ENCODE measurements around the gene SELENOM. TPM values are rescaled to one million over a fixed set of nuclear protein-coding genes. Genes with fewer than 3 reads are reported as not detected.
"Not testable (repeated sequence)": the region's sequence is repeated elsewhere in the genome, so short reads cannot be mapped to it uniquely, and the experiment has no call there.

SELENOM gene
- total and polyA plus RNA-seq, 7 experiments from 2014 or later = 9.1 to 175 (median 69.9) TPM

GRCh38 chr22:31064369-31064768 lies 43.0 kb downstream of the SELENOM start:
- no peak overlapping the region for H3K27ac ChIP-seq (ENCODE audit: low read depth, low read length)
- no peaks in the 10 kb centered on the region for H3K4me1 ChIP-seq (ENCODE audit: control insufficient read depth in 2 of 2, insufficient read depth in 2 of 2, low read length in 2 of 2)
- H3K36me3 Mint-ChIP-seq = no peaks in the 10 kb centered on the region
- H3K27me3 ChIP-seq (ENCODE audit: control insufficient read depth in 2 of 2, insufficient read depth in 2 of 2, low read length in 2 of 2) = no peaks in the 10 kb centered on the region
- no peaks in the 10 kb centered on the region for H3K4me1 Mint-ChIP-seq
- no peaks in the 10 kb centered on the region for H3K27me3 Mint-ChIP-seq
- no peak overlapping the region for H3K27ac Mint-ChIP-seq
- POLR2A ChIA-PET = interaction anchor here (0.6 kb wide), 1 partner anchor 147 kb away, joined by 4 read pairs; no protein-coding TSS in a partner anchor
- CTCF ChIA-PET = interaction anchor here (0.6 kb wide), 3 partner anchors 98 to 720 kb away, joined by 3 read pairs; no protein-coding TSS in a partner anchor
- H3K9me3 Mint-ChIP-seq = peaks cover 0 to 5% (median 0%) of the 10 kb centered on the region in 11 donors
- H3K9me3 ChIP-seq (ENCODE audit: control insufficient read depth in 2 of 3, low read length in 3 of 3) = no peaks in the 10 kb centered on the region
- DNase-seq (no peak), ATAC-seq (no peak)
- H3K4me3 Mint-ChIP-seq = no peak overlapping the region
- no peak overlapping the region for H3K4me3 ChIP-seq (ENCODE audit: low read length)
- no peaks in the 10 kb centered on the region for H3K36me3 ChIP-seq (ENCODE audit: control insufficient read depth in 2 of 3, insufficient read depth in 3 of 3, low read length in 3 of 3)
- intact Hi-C loops (cut with micrococcal nuclease) = no loop called here

- H3K27ac Mint-ChIP-seq = no peak overlapping the region
- H3K27me3 ChIP-seq (ENCODE audit: control insufficient read depth in 2 of 2, insufficient read depth in 2 of 2, low read length in 2 of 2) = no peaks in the 10 kb centered on the region
- no peaks in the 10 kb centered on the region for H3K36me3 ChIP-seq (ENCODE audit: control insufficient read depth in 2 of 3, insufficient read depth in 3 of 3, low read length in 3 of 3)
- no peak overlapping the region for H3K27ac ChIP-seq (ENCODE audit: low read depth, low read length)
- no peaks in the 10 kb centered on the region for H3K4me1 Mint-ChIP-seq
- DNase-seq (no peak), ATAC-seq (no peak)
- no peak overlapping the region for H3K4me3 ChIP-seq (ENCODE audit: low read length)
- POLR2A ChIA-PET = no interaction called here
- no peak overlapping the region for H3K4me3 Mint-ChIP-seq
- no peaks in the 10 kb centered on the region for H3K4me1 ChIP-seq (ENCODE audit: control insufficient read depth in 2 of 2, insufficient read depth in 2 of 2, low read length in 2 of 2)
- intact Hi-C loops (cut with micrococcal nuclease) = no loop called here
- H3K36me3 Mint-ChIP-seq = no peaks in the 10 kb centered on the region
- CTCF ChIA-PET = no interaction called here
- H3K9me3 Mint-ChIP-seq = peaks cover 0 to 5% (median 0%) of the 10 kb centered on the region in 11 donors
- H3K27me3 Mint-ChIP-seq = no peaks in the 10 kb centered on the region
- H3K9me3 ChIP-seq (ENCODE audit: control insufficient read depth in 2 of 3, low read length in 3 of 3) = no peaks in the 10 kb centered on the region
Measured at GRCh38 chr22:31062566-31063230, 44.7 kb downstream of the SELENOM start.

DNA sequence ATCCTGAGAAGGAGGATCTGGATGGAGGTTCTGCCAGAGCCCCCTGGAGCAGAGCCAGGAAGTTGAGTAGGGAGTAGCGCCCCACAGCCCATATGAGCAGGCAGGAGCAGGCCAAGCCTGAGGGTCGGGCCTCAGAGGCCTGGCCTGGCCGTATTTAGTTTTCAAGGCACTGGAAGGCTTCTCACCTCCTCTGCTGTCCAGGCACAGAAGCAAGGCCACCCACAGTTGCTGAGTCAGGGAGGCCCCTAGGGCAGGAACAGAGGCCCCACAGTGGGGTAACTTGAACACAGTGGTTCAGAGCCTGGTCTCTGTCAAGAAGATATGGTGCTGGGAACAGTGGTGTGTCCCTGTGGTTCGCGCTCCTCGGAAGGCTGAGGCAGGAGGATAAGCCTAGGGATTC lies 47.7 kb downstream of the SELENOM start:
- intact Hi-C loops (cut with micrococcal nuclease); CTCF ChIA-PET; ATAC-seq: not testable (repeated sequence)

GRCh38 chr22:31056986-31057599 lies 50.3 kb downstream of the SELENOM start:
- H3K4me1 Mint-ChIP-seq = no peaks in the 10 kb centered on the region
- CTCF ChIA-PET = interaction anchor here (0.6 kb wide), 1 partner anchor 1372 kb away, joined by 3 read pairs; no protein-coding TSS in a partner anchor
- no peaks in the 10 kb centered on the region for H3K27me3 Mint-ChIP-seq
- H3K27me3 ChIP-seq (ENCODE audit: control insufficient read depth in 2 of 2, insufficient read depth in 2 of 2, low read length in 2 of 2) = no peaks in the 10 kb centered on the region
- POLR2A ChIA-PET = no interaction called here
- H3K27ac Mint-ChIP-seq = no peak overlapping the region
- no peak overlapping the region for H3K4me3 Mint-ChIP-seq
- no peaks in the 10 kb centered on the region for H3K9me3 ChIP-seq (ENCODE audit: control insufficient read depth in 2 of 3, low read length in 3 of 3)
- DNase-seq (no peak), ATAC-seq (no peak)
- no peaks in the 10 kb centered on the region for H3K36me3 Mint-ChIP-seq
- H3K27ac ChIP-seq (ENCODE audit: low read depth, low read length) = no peak overlapping the region
- H3K4me3 ChIP-seq (ENCODE audit: low read length) = no peak overlapping the region
- intact Hi-C loops (cut with micrococcal nuclease) = no loop called here
- H3K4me1 ChIP-seq (ENCODE audit: control insufficient read depth in 2 of 2, insufficient read depth in 2 of 2, low read length in 2 of 2) = no peaks in the 10 kb centered on the region
- no peaks in the 10 kb centered on the region for H3K36me3 ChIP-seq (ENCODE audit: control insufficient read depth in 2 of 3, insufficient read depth in 3 of 3, low read length in 3 of 3)
- H3K9me3 Mint-ChIP-seq = peaks cover 0 to 2% (median 0%) of the 10 kb centered on the region in 11 donors

More for the DNA sequence above, 47.7 kb downstream of the SELENOM start:
- H3K4me3 Mint-ChIP-seq; DNase-seq; H3K4me3 ChIP-seq (ENCODE audit: low read length); H3K27me3 ChIP-seq (ENCODE audit: control insufficient read depth in 2 of 2, insufficient read depth in 2 of 2, low read length in 2 of 2); H3K27ac Mint-ChIP-seq; H3K27ac ChIP-seq (ENCODE audit: low read depth, low read length); H3K4me1 Mint-ChIP-seq; H3K4me1 ChIP-seq (ENCODE audit: control insufficient read depth in 2 of 2, insufficient read depth in 2 of 2, low read length in 2 of 2); H3K36me3 Mint-ChIP-seq; H3K9me3 Mint-ChIP-seq; H3K9me3 ChIP-seq (ENCODE audit: control insufficient read depth in 2 of 3, low read length in 3 of 3); H3K27me3 Mint-ChIP-seq; POLR2A ChIA-PET; H3K36me3 ChIP-seq (ENCODE audit: control insufficient read depth in 2 of 3, insufficient read depth in 3 of 3, low read length in 3 of 3): not testable (repeated sequence)

- H3K27ac Mint-ChIP-seq = no peak overlapping the region
- Histone ChIP-seq H3K27me3 (ENCODE audit: control insufficient read depth in 2 of 2, insufficient read depth in 2 of 2, low read length in 2 of 2) (no peaks in the 10 kb centered on the region), H3K36me3 (ENCODE audit: control insufficient read depth in 2 of 3, insufficient read depth in 3 of 3, low read length in 3 of 3) (no peaks in the 10 kb centered on the region), H3K4me3 (ENCODE audit: low read length) (no peak overlapping the region), H3K27ac (ENCODE audit: low read depth, low read length) (no peak overlapping the region), H3K9me3 (ENCODE audit: control insufficient read depth in 2 of 3, low read length in 3 of 3) (no peaks in the 10 kb centered on the region), H3K4me1 (ENCODE audit: control insufficient read depth in 2 of 2, insufficient read depth in 2 of 2, low read length in 2 of 2) (no peaks in the 10 kb centered on the region)
- H3K27me3 Mint-ChIP-seq = no peaks in the 10 kb centered on the region
- intact Hi-C loops (cut with micrococcal nuclease) = no loop called here
- H3K9me3 Mint-ChIP-seq = peaks cover 0 to 2% (median 0%) of the 10 kb centered on the region in 11 donors
- no peak for DNase-seq
- no peak overlapping the region for H3K4me3 Mint-ChIP-seq
- no peaks in the 10 kb centered on the region for H3K4me1 Mint-ChIP-seq
- ChIA-PET CTCF (interaction anchor here (1.0 kb wide), 1 partner anchor 109 kb away, joined by 3 read pairs; no protein-coding TSS in a partner anchor), POLR2A (no interaction called here)
- no peak for ATAC-seq
- H3K36me3 Mint-ChIP-seq = no peaks in the 10 kb centered on the region
Measured at GRCh38 chr22:31055635-31056159, 51.7 kb downstream of the SELENOM start.

DNA sequence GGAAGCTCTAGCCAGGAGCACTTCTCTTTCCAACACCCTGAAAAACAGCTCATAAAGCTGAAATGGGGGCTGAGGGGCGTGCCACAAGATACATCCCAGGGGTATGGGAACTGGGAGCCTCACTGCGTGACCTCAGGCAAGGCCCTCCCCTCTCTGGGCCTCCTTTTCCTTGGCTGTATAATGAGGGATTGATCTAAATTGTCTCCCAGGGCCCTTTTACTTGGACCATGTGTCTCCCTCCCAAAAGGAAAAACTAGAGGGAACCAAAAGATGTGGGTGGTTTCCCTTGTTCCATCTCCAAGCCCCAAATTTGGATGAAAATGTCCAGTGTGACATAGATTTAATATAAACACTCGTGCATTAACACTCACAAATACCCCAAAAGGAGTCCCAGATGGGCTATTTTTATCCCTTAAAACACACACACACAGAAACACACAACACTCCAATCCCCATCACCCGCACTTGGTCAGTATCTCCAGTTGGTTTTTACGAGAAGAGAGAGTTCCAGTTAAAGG lies 52.2 kb downstream of the SELENOM start:
- H3K4me3 ChIP-seq (ENCODE audit: low read length) = no peak overlapping the region
- no peaks in the 10 kb centered on the region for H3K36me3 ChIP-seq (ENCODE audit: control insufficient read depth in 2 of 3, insufficient read depth in 3 of 3, low read length in 3 of 3)
- H3K9me3 ChIP-seq (ENCODE audit: control insufficient read depth in 2 of 3, low read length in 3 of 3) = no peaks in the 10 kb centered on the region
- ChIA-PET CTCF (interaction anchor here (1.0 kb wide), 1 partner anchor 108 kb away, joined by 3 read pairs; no protein-coding TSS in a partner anchor), POLR2A (no interaction called here)
- H3K4me1 ChIP-seq (ENCODE audit: control insufficient read depth in 2 of 2, insufficient read depth in 2 of 2, low read length in 2 of 2) = no peaks in the 10 kb centered on the region
- Mint-ChIP-seq H3K4me1 (no peaks in the 10 kb centered on the region), H3K27me3 (no peaks in the 10 kb centered on the region), H3K27ac (no peak overlapping the region), H3K36me3 (no peaks in the 10 kb centered on the region), H3K4me3 (no peak overlapping the region), H3K9me3 (peaks cover 0 to 2% (median 0%) of the 10 kb centered on the region in 11 donors)
- no peaks in the 10 kb centered on the region for H3K27me3 ChIP-seq (ENCODE audit: control insufficient read depth in 2 of 2, insufficient read depth in 2 of 2, low read length in 2 of 2)
- no peak for DNase-seq
- ATAC-seq = no peak
- intact Hi-C loops (cut with micrococcal nuclease) = no loop called here
- H3K27ac ChIP-seq (ENCODE audit: low read depth, low read length) = no peak overlapping the region

Data from naive thymus-derived CD4-positive, alpha-beta T cell (primary cell).